Measurements from ENCODE around the gene GPR63.
A peak's percentile ranks its signal among the peaks of the same experiment; 100 is the strongest.

GPR63 gene

GRCh38 chr6:96849615-96850014, 12.3 kb upstream of the GPR63 start:
- DNase-seq (ENCODE audit: low read depth) = no peak
- TF ChIP-seq, protein P1, sequence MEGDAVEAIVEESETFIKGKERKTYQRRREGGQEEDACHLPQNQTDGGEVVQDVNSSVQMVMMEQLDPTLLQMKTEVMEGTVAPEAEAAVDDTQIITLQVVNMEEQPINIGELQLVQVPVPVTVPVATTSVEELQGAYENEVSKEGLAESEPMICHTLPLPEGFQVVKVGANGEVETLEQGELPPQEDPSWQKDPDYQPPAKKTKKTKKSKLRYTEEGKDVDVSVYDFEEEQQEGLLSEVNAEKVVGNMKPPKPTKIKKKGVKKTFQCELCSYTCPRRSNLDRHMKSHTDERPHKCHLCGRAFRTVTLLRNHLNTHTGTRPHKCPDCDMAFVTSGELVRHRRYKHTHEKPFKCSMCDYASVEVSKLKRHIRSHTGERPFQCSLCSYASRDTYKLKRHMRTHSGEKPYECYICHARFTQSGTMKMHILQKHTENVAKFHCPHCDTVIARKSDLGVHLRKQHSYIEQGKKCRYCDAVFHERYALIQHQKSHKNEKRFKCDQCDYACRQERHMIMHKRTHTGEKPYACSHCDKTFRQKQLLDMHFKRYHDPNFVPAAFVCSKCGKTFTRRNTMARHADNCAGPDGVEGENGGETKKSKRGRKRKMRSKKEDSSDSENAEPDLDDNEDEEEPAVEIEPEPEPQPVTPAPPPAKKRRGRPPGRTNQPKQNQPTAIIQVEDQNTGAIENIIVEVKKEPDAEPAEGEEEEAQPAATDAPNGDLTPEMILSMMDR (IDR thresholded peaks at IDR 0.05; ENCODE audit: insufficient read depth, low read depth, low read length, missing control alignments) = no peak
- no peak overlapping the region for H3K4me3 ChIP-seq (ENCODE audit: low read length)

DNA sequence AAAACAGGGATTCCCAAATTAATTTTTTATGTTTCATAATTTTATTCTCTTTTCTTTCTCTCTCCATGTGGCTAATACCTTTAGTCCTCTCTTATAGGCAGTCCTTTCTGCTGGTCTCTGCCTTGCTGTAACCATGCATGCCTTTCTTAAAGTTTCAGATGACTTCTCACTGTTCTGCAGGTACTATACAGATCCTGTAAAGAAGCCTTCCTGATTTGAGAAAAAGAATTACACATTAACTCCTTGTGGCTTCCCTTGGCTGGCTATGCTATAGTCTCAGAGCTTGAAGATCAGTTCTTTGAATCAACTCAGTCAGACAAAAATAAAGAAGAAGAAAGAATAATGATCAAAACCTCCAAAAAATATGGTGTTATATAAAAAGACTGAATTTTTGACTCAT, 7.3 kb upstream of the GPR63 start:
- DNase-seq (ENCODE audit: low read depth) = no peak
- no peak overlapping the region for H3K4me3 ChIP-seq (ENCODE audit: low read length)
- TF ChIP-seq, protein P1 (IDR thresholded peaks at IDR 0.05; ENCODE audit: insufficient read depth, low read depth, low read length, missing control alignments) = no peak

- DNase-seq (ENCODE audit: low read depth) = no peak
- TF ChIP-seq, protein P1 (IDR thresholded peaks at IDR 0.05; ENCODE audit: insufficient read depth, low read depth, low read length, missing control alignments) = no peak
- no peak overlapping the region for H3K4me3 ChIP-seq (ENCODE audit: low read length)
Measured at GRCh38 chr6:96841345-96841744, 4.1 kb upstream of the GPR63 start.

- TF ChIP-seq, protein P1 (IDR thresholded peaks at IDR 0.05; ENCODE audit: insufficient read depth, low read depth, low read length, missing control alignments) = no peak
- peak; percentile 29 for DNase-seq (ENCODE audit: low read depth)
- H3K4me3 ChIP-seq (ENCODE audit: low read length) = peak overlapping the region; percentile 73
Measured at GRCh38 chr6:96836631-96837080, 621 bp downstream of the GPR63 start.

GRCh38 chr6:96834070-96834469, 3.2 kb downstream of the GPR63 start:
- DNase-seq (ENCODE audit: low read depth) = no peak
- TF ChIP-seq, protein P1 (IDR thresholded peaks at IDR 0.05; ENCODE audit: insufficient read depth, low read depth, low read length, missing control alignments) = no peak
- H3K4me3 ChIP-seq (ENCODE audit: low read length) = no peak overlapping the region

- no peak for DNase-seq (ENCODE audit: low read depth)
- no peak overlapping the region for H3K4me3 ChIP-seq (ENCODE audit: low read length)
- TF ChIP-seq, protein P1 (IDR thresholded peaks at IDR 0.05; ENCODE audit: insufficient read depth, low read depth, low read length, missing control alignments) = no peak
Measured at GRCh38 chr6:96832780-96833179, 4.5 kb downstream of the GPR63 start.

GRCh38 chr6:96826865-96827264, 10.4 kb downstream of the GPR63 start:
- TF ChIP-seq, protein P1 (IDR thresholded peaks at IDR 0.05; ENCODE audit: insufficient read depth, low read depth, low read length, missing control alignments) = no peak
- no peak for DNase-seq (ENCODE audit: low read depth)

More at GRCh38 chr6:96826865-96827264, 10.4 kb downstream of the GPR63 start:
- no peak overlapping the region for H3K4me3 ChIP-seq (ENCODE audit: low read length)
